B cell (primary cell): ENCODE data around the gene TAF4. TPM values are rescaled to one million over a fixed set of nuclear protein-coding genes. Genes with fewer than 3 reads are reported as not detected.

Source experiments
- ATAC-seq: fragments of 200-7000 bp; cut with Tn5 transposase; one replicate; pipeline ENCODE4 v1.10.0; 2021; ENCODE audit warnings: low read depth, mild to moderate bottlenecking, moderate number of reproducible peaks, moderate library complexity
- CTCF ChIA-PET: fragments of 350-600 bp; sonication (Branson Sonifier 250); formaldehyde crosslinking; loops from one replicate; lab custom pipeline; 2021; ENCODE audit warnings: antibody characterized with exemption, inconsistent platforms; lab: Charles Lee
- POLR2A ChIA-PET: fragments of 350-600 bp; sonication (Branson Sonifier 250); formaldehyde crosslinking; loops from one replicate; lab custom pipeline; 2021; ENCODE audit warnings: antibody characterized with exemption; lab: Charles Lee
- DNase-seq: peaks from one replicate; pipeline ENCODE4 v3.0.0; 2013
- H2AFZ ChIP-seq: 2 replicates; pipeline ENCODE4 v1.6.1; 2012; ENCODE audit warnings: mild to moderate bottlenecking, low read depth, low read length; ENCODE audit not compliant: insufficient read depth, poor library complexity, severe bottlenecking
- H3K27ac ChIP-seq, 2 donors: 1 replicate in 1 of 2; 2 replicates in 1 of 2; pipeline ENCODE4 v1.5.1; 2012 to 2013; ENCODE audit warnings: low read length in 2 of 2, mild to moderate bottlenecking in 2 of 2, moderate library complexity in 1 of 2
- H3K27me3 ChIP-seq, 4 experiments: fragments of 200-600 bp in 1 of 4; sonication (generic) in 1 of 4; replicated peaks in 1 of 4; 1 replicate in 2 of 4; 2 replicates in 2 of 4; pipeline versions ENCODE4 v1.6.1 to v1.7.0; 2013 to 2016; ENCODE audit warnings: low read length in 3 of 4, mild to moderate bottlenecking in 2 of 4, mixed read lengths in 1 of 4, moderate library complexity in 1 of 4; ENCODE audit not compliant: insufficient read depth in 4 of 4, control insufficient read depth in 3 of 4; ENCODE audit errors: control extremely low read depth in 1 of 4
- H3K36me3 ChIP-seq, 2 experiments: replicated peaks in 1 of 2; 1 replicate in 1 of 2; 2 replicates in 1 of 2; pipeline versions ENCODE4 v1.6.1 to v1.7.1; 2013; ENCODE audit warnings: low read length in 1 of 2; ENCODE audit not compliant: insufficient read depth in 2 of 2, control insufficient read depth in 1 of 2; ENCODE audit errors: control extremely low read depth in 1 of 2, extremely low read depth in 1 of 2
- H3K4me1 ChIP-seq, 2 donors: fragments of 200-600 bp in 1 of 2; sonication (generic) in 1 of 2; 1 replicate in 1 of 2; 2 replicates in 1 of 2; pipeline versions ENCODE4 v1.5.1 to v1.6.1; 2013 to 2017; ENCODE audit warnings: low read length in 2 of 2; ENCODE audit not compliant: control insufficient read depth in 2 of 2, insufficient read depth in 2 of 2
- H3K4me2 ChIP-seq: replicated peaks from 2 replicates; pipeline ENCODE3; 2012; ENCODE audit warnings: mild to moderate bottlenecking, low read depth, low read length; ENCODE audit not compliant: poor library complexity, severe bottlenecking
- H3K4me3 ChIP-seq, 5 experiments: fragments of 200-600 bp in 1 of 5; sonication (generic) in 1 of 5; 1 replicate in 3 of 5; 2 replicates in 2 of 5; pipeline versions ENCODE4 v1.5.1 to v1.7.0; 2011 to 2016; ENCODE audit warnings: low read length in 4 of 5, mild to moderate bottlenecking in 4 of 5, low read depth in 2 of 5, control low read depth in 1 of 5, moderate library complexity in 1 of 5; ENCODE audit not compliant: insufficient read depth in 1 of 5; ENCODE audit errors: control extremely low read depth in 1 of 5, extremely low read depth in 1 of 5
- H3K79me2 ChIP-seq: fragments of 200-600 bp; sonication (generic); one replicate; pipeline ENCODE4 v1.6.0; 2016; ENCODE audit warnings: low read length; ENCODE audit not compliant: control insufficient read depth, insufficient read depth
- H3K9ac ChIP-seq: fragments of 200-600 bp; sonication (generic); 2 replicates; pipeline ENCODE4 v1.6.1; 2017; ENCODE audit warnings: mild to moderate bottlenecking, low read length, moderate library complexity
- H3K9me3 ChIP-seq, 3 donors: one replicate each; pipeline versions ENCODE4 v1.6.1 to v1.7.1; 2013; ENCODE audit warnings: low read length in 2 of 3; ENCODE audit not compliant: control insufficient read depth in 2 of 3, insufficient read depth in 1 of 3; ENCODE audit errors: control extremely low read depth in 1 of 3
- H4K20me1 ChIP-seq: 2 replicates; pipeline ENCODE4 v1.6.0; 2012; ENCODE audit warnings: mild to moderate bottlenecking, low read length; ENCODE audit not compliant: insufficient read depth, control insufficient read depth, poor library complexity, severe bottlenecking
- H3K27ac Mint-ChIP-seq: one replicate; pipeline ENCODE4 v1.8.0; 2021; ENCODE audit warnings: mixed read lengths
- H3K27me3 Mint-ChIP-seq: one replicate; pipeline ENCODE4 v1.8.0; 2021; ENCODE audit warnings: mixed read lengths
- H3K4me1 Mint-ChIP-seq: one replicate; pipeline ENCODE4 v1.8.0; 2021; ENCODE audit warnings: mixed read lengths
- H3K4me3 Mint-ChIP-seq: one replicate; pipeline ENCODE4 v1.8.0; 2021; ENCODE audit warnings: mixed read lengths
- H3K9me3 Mint-ChIP-seq: one replicate; pipeline ENCODE4 v1.8.0; 2022; ENCODE audit warnings: mixed read lengths; ENCODE audit not compliant: insufficient read depth
- CTCF ChIP-seq: fragments of 200-600 bp; IDR thresholded peaks from one replicate; pipeline ENCODE4 v1.8.0; 2022; ENCODE audit warnings: antibody characterized with exemption, mild to moderate bottlenecking
- EZH2 ChIP-seq: IDR thresholded peaks from 2 replicates; pipeline ENCODE4 v1.6.1; 2012; ENCODE audit warnings: borderline replicate concordance, low read depth, mild to moderate bottlenecking, moderate library complexity, low read length; ENCODE audit not compliant: insufficient read depth, poor library complexity, severe bottlenecking
- WGBS: methylation state at CpG from one replicate; pipeline ENCODE4 v1.1.5; 2013; ENCODE audit warnings: missing lambda C conversion rate; ENCODE audit not compliant: insufficient coverage; 5-methylcytosine and 5-hydroxymethylcytosine counted together
- intact Hi-C: fragments of 100-400 bp; cut with micrococcal nuclease; formaldehyde crosslinking; loops from one replicate; pipeline ENCODE4 v1.10.0; 2022
- polyA plus RNA-seq: library from polyadenylated mRNA; depleted of rRNA; stranded (reverse); fragments of >200 nt; gene quantifications from 2 replicates; pipeline ENCODE4 v1.2.3, GENCODE V29; 2012
- total RNA-seq, 2 donors: library from RNA; stranded (reverse); fragments of 120-200 nt in 1 of 2; gene quantifications; 1 replicate in 1 of 2; 2 replicates in 1 of 2; pipeline versions ENCODE4 v1.2.3 to v1.2.4, GENCODE V29; 2013 to 2022

The TAF4 gene
- total and polyA plus RNA-seq, 2 donors (not counting 1 experiment from before 2014, with no cell fraction given), result 13.9 to 39.5 TPM

- peaks cover 86% of the 10 kb centered on the region for H4K20me1 ChIP-seq
Observed at GRCh38 chr20:62058941-62059340, 6.7 kb downstream of the TAF4 start.

GRCh38 chr20:62056975-62057374, 8.7 kb downstream of the TAF4 start:
- Histone ChIP-seq H3K36me3 (peaks cover 0 to 4% of the 10 kb centered on the region in 2 experiments), H3K27ac (no peak overlapping the region), H4K20me1 (peaks cover 86% of the 10 kb centered on the region), H2AFZ (no peak overlapping the region), H3K4me3 (no peak overlapping the region), H3K4me1 (peaks cover 0 to 3% of the 10 kb centered on the region in 2 donors), H3K4me2 (no peak overlapping the region), H3K27me3 (no peaks in the 10 kb centered on the region), H3K9ac (no peak overlapping the region), H3K79me2 (peaks cover 89% of the 10 kb centered on the region), H3K9me3 (no peaks in the 10 kb centered on the region)
- POLR2A ChIA-PET, result no interaction called here
- H3K27ac Mint-ChIP-seq, result no peak overlapping the region
- H3K4me3 Mint-ChIP-seq, result no peak overlapping the region
- CTCF ChIA-PET, result no interaction called here
- TF ChIP-seq CTCF, result no peak
- TF ChIP-seq EZH2, result no peak
- DNase-seq (no peak), ATAC-seq (no peak)
- no peaks in the 10 kb centered on the region for H3K27me3 Mint-ChIP-seq
- 81% methylated on average over 10 of the region's 11 CpGs for WGBS
- H3K9me3 Mint-ChIP-seq, result no peaks in the 10 kb centered on the region
- peaks cover 35% of the 10 kb centered on the region for H3K4me1 Mint-ChIP-seq
- intact Hi-C loops, result no loop called here

More at GRCh38 chr20:62058941-62059340, 6.7 kb downstream of the TAF4 start:
- ChIA-PET POLR2A (no interaction called here), CTCF (interaction anchor here (1.0 kb wide), 1 partner anchor 19 kb away, joined by 3 read pairs; no protein-coding TSS in a partner anchor)
- WGBS, result 95% methylated on average over 8 of the region's 11 CpGs
- DNase-seq (no peak), ATAC-seq (no peak)
- no peak overlapping the region for H3K4me3 Mint-ChIP-seq
- H3K4me2 ChIP-seq, result no peak overlapping the region
- no peak overlapping the region for H3K4me3 ChIP-seq
- peaks cover 0 to 6% of the 10 kb centered on the region in 2 experiments for H3K36me3 ChIP-seq
- no peak overlapping the region for H3K27ac Mint-ChIP-seq
- H3K4me1 ChIP-seq, result peaks cover 10 to 15% of the 10 kb centered on the region in 2 donors
- no peak for TF ChIP-seq EZH2
- no peak for TF ChIP-seq CTCF
- no peaks in the 10 kb centered on the region for H3K27me3 ChIP-seq
- H3K27ac ChIP-seq, result no peak overlapping the region
- no peaks in the 10 kb centered on the region for H3K9me3 ChIP-seq
- no peaks in the 10 kb centered on the region for H3K27me3 Mint-ChIP-seq
- H3K79me2 ChIP-seq, result peaks cover 89% of the 10 kb centered on the region
- intact Hi-C loops, result no loop called here
- H3K4me1 Mint-ChIP-seq, result peaks cover 45% of the 10 kb centered on the region
- no peaks in the 10 kb centered on the region for H3K9me3 Mint-ChIP-seq
- H2AFZ ChIP-seq, result no peak overlapping the region
- H3K9ac ChIP-seq, result no peak overlapping the region
